Neural cell (in vitro differentiated cells): ENCODE data around the gene FREY1. TPM values are rescaled to one million over a fixed set of nuclear protein-coding genes. Genes with fewer than 3 reads are reported as not detected.

ENCODE experiments used
- H2AFZ ChIP-seq: fragments of 200-600, 300-800 bp; sonication (generic), shearing (Covaris generic); 2 replicates; pipeline ENCODE4 v1.6.0; 2014; ENCODE audit warnings: low read depth, mild to moderate bottlenecking, antibody characterized with exemption, low read length, moderate library complexity
- H3F3A ChIP-seq: fragments of 200-600 bp; shearing (Covaris generic); 2 replicates; pipeline ENCODE4 v1.6.1; 2016; ENCODE audit warnings: mild to moderate bottlenecking, moderate library complexity, mixed read lengths, antibody characterized with exemption, low read length; ENCODE audit not compliant: insufficient read depth, poor library complexity, severe bottlenecking
- H3K27ac ChIP-seq: fragments of 200-600, 300-800 bp; sonication (generic), shearing (Covaris generic); 2 replicates; pipeline ENCODE4 v1.5.1; 2014; ENCODE audit warnings: mild to moderate bottlenecking, low read length, moderate library complexity
- H3K27me3 ChIP-seq: fragments of 300-800, 200-600 bp; sonication (generic), shearing (Covaris generic); 2 replicates; pipeline ENCODE4 v1.6.0; 2014; ENCODE audit warnings: mild to moderate bottlenecking, low read depth, low read length, moderate library complexity; ENCODE audit not compliant: insufficient read depth
- H3K36me3 ChIP-seq: fragments of 300-800, 200-600 bp; sonication (generic), shearing (Covaris generic); 2 replicates; pipeline ENCODE4 v1.5.1; 2014; ENCODE audit warnings: mild to moderate bottlenecking, antibody characterized with exemption, low read length, moderate library complexity; ENCODE audit not compliant: insufficient read depth
- H3K4me2 ChIP-seq: fragments of 300-800, 200-600 bp; sonication (generic), shearing (Covaris generic); 2 replicates; pipeline ENCODE4 v1.6.0; 2014; ENCODE audit warnings: mild to moderate bottlenecking, low read length
- H3K4me3 ChIP-seq: fragments of 300-800, 200-600 bp; sonication (generic), shearing (Covaris generic); 2 replicates; pipeline ENCODE4 v1.5.1; 2014; ENCODE audit warnings: mild to moderate bottlenecking, low read length, moderate library complexity
- H3K79me2 ChIP-seq: fragments of 200-600 bp; shearing (Covaris generic); replicated peaks from 2 replicates; pipeline ENCODE4 v1.6.0; 2014; ENCODE audit warnings: mild to moderate bottlenecking, low read length, moderate library complexity; ENCODE audit not compliant: insufficient read depth
- H3K9ac ChIP-seq: fragments of 300-800, 200-600 bp; sonication (generic), shearing (Covaris generic); 2 replicates; pipeline ENCODE4 v1.6.1; 2016; ENCODE audit warnings: mild to moderate bottlenecking, low read length, mixed read lengths
- H3K9me2 ChIP-seq: fragments of 200-600 bp; shearing (Covaris generic); 2 replicates; pipeline ENCODE4 v1.6.1; 2016; ENCODE audit warnings: mild to moderate bottlenecking, low read length, mixed read lengths; ENCODE audit not compliant: insufficient read depth
- H3K9me3 ChIP-seq: fragments of 200-600, 300-800 bp; sonication (generic), shearing (Covaris generic); 2 replicates; pipeline ENCODE4 v1.6.1; 2016; ENCODE audit warnings: mild to moderate bottlenecking, mixed run types, low read length, moderate library complexity, mixed read lengths
- H4K20me1 ChIP-seq: fragments of 200-600 bp; shearing (Covaris generic); 2 replicates; pipeline ENCODE4 v1.6.1; 2016; ENCODE audit warnings: mild to moderate bottlenecking, mixed run types; ENCODE audit not compliant: insufficient read depth
- EP300 ChIP-seq: fragments of 450-650 bp; conservative IDR thresholded peaks from 2 replicates; pipeline ENCODE4 v1.6.1; 2014; ENCODE audit warnings: antibody characterized with exemption, mild to moderate bottlenecking, moderate library complexity; ENCODE audit not compliant: poor library complexity, severe bottlenecking
- EZH2 ChIP-seq: fragments of 200-600, 300-800 bp; shearing (Covaris generic), sonication (generic); IDR thresholded peaks from 2 replicates; pipeline ENCODE4 v1.6.1; 2014; ENCODE audit warnings: antibody characterized with exemption, low read length, borderline replicate concordance, mild to moderate bottlenecking; ENCODE audit not compliant: insufficient read depth, poor library complexity, severe bottlenecking
- MXI1 ChIP-seq: fragments of 450-650 bp; conservative IDR thresholded peaks from 2 replicates; pipeline ENCODE4 v1.6.1; 2014; ENCODE audit warnings: antibody characterized with exemption, mild to moderate bottlenecking; ENCODE audit not compliant: poor library complexity, severe bottlenecking
- POLR2AphosphoS5 ChIP-seq: IDR thresholded peaks from 2 replicates; pipeline ENCODE4 v1.6.1; 2012
- RAD21 ChIP-seq: fragments of 450-650 bp; conservative IDR thresholded peaks from 2 replicates; pipeline ENCODE4 v1.6.1; 2014; ENCODE audit warnings: antibody characterized with exemption, mild to moderate bottlenecking, moderate library complexity
- SMC3 ChIP-seq: fragments of 450-650 bp; conservative IDR thresholded peaks from 2 replicates; pipeline ENCODE4 v1.6.1; 2014; ENCODE audit warnings: antibody characterized with exemption, mild to moderate bottlenecking, moderate library complexity; ENCODE audit not compliant: poor library complexity
- TAF1 ChIP-seq: IDR thresholded peaks from 2 replicates; pipeline ENCODE4 v1.6.1; 2012; ENCODE audit warnings: low read depth
- polyA plus RNA-seq: library from polyadenylated mRNA; depleted of rRNA; stranded (reverse); fragments of >200 nt; gene quantifications from 2 replicates; pipeline ENCODE4 v1.2.3, GENCODE V29; 2014
- TF ChIP-seq, protein P1 (sequence below): IDR thresholded peaks from 2 replicates; pipeline ENCODE4 v1.6.1; 2012; ENCODE audit warnings: borderline replicate concordance
- TF ChIP-seq, protein P2 (sequence below): fragments of 450-650 bp; IDR thresholded peaks from 2 replicates; pipeline ENCODE4 v1.5.1; 2014; ENCODE audit warnings: antibody characterized with exemption, mild to moderate bottlenecking, moderate library complexity; ENCODE audit not compliant: poor library complexity, severe bottlenecking

The FREY1 gene
- polyA plus RNA-seq, 1 donor from 2014 or later: not detected

DNA sequence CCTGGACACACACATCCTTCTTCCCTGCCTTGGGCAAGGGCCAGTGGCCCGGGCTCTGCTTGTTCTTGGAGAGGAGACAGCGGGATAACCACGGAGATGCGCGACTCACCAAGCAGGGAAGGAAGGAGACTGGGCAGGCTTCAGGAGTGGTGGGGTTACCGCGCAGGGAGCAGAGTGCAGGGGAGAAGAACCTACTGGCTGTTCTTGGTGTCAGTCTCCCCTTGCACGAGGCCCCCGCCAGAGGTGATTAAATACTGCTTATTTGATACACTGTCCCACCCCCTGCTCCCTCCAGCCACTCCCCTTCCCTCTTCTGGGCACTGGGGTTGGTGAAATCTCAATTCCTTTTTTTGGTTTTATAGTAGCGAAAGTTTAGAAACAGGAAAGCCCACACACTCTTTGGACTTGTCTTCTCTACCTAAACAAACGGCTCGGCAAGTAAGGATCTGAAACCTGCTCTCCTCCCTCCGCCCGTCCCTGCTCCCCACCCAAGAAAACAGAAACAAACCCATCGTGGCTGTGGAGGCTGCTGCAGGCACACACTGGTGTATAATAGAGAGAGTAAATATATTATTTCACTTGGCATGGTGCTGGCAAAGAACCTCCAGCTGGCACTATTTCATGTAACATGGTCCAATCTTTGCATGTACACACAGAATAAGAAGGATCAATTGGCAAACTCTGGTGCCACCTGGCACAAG, 26.2 kb upstream of the FREY1 start:
- Histone ChIP-seq H3F3A (no peaks in the 10 kb centered on the region), H4K20me1 (no peaks in the 10 kb centered on the region), H3K9me2 (no peaks in the 10 kb centered on the region), H3K9me3 (no peaks in the 10 kb centered on the region), H3K27ac (no peak overlapping the region), H3K27me3 (no peaks in the 10 kb centered on the region), H3K9ac (no peak overlapping the region), H3K36me3 (peaks cover 11% of the 10 kb centered on the region), H2AFZ (no peak overlapping the region), H3K4me3 (no peak overlapping the region), H3K79me2 (no peaks in the 10 kb centered on the region), H3K4me2 (no peak overlapping the region)
- TF ChIP-seq, protein P1, sequence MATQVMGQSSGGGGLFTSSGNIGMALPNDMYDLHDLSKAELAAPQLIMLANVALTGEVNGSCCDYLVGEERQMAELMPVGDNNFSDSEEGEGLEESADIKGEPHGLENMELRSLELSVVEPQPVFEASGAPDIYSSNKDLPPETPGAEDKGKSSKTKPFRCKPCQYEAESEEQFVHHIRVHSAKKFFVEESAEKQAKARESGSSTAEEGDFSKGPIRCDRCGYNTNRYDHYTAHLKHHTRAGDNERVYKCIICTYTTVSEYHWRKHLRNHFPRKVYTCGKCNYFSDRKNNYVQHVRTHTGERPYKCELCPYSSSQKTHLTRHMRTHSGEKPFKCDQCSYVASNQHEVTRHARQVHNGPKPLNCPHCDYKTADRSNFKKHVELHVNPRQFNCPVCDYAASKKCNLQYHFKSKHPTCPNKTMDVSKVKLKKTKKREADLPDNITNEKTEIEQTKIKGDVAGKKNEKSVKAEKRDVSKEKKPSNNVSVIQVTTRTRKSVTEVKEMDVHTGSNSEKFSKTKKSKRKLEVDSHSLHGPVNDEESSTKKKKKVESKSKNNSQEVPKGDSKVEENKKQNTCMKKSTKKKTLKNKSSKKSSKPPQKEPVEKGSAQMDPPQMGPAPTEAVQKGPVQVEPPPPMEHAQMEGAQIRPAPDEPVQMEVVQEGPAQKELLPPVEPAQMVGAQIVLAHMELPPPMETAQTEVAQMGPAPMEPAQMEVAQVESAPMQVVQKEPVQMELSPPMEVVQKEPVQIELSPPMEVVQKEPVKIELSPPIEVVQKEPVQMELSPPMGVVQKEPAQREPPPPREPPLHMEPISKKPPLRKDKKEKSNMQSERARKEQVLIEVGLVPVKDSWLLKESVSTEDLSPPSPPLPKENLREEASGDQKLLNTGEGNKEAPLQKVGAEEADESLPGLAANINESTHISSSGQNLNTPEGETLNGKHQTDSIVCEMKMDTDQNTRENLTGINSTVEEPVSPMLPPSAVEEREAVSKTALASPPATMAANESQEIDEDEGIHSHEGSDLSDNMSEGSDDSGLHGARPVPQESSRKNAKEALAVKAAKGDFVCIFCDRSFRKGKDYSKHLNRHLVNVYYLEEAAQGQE: no peak
- TF ChIP-seq, protein P2, sequence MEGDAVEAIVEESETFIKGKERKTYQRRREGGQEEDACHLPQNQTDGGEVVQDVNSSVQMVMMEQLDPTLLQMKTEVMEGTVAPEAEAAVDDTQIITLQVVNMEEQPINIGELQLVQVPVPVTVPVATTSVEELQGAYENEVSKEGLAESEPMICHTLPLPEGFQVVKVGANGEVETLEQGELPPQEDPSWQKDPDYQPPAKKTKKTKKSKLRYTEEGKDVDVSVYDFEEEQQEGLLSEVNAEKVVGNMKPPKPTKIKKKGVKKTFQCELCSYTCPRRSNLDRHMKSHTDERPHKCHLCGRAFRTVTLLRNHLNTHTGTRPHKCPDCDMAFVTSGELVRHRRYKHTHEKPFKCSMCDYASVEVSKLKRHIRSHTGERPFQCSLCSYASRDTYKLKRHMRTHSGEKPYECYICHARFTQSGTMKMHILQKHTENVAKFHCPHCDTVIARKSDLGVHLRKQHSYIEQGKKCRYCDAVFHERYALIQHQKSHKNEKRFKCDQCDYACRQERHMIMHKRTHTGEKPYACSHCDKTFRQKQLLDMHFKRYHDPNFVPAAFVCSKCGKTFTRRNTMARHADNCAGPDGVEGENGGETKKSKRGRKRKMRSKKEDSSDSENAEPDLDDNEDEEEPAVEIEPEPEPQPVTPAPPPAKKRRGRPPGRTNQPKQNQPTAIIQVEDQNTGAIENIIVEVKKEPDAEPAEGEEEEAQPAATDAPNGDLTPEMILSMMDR: no peak
- TF ChIP-seq POLR2AphosphoS5 (no peak), EP300 (no peak), SMC3 (no peak), MXI1 (no peak), EZH2 (no peak), RAD21 (no peak), TAF1 (no peak)

DNA sequence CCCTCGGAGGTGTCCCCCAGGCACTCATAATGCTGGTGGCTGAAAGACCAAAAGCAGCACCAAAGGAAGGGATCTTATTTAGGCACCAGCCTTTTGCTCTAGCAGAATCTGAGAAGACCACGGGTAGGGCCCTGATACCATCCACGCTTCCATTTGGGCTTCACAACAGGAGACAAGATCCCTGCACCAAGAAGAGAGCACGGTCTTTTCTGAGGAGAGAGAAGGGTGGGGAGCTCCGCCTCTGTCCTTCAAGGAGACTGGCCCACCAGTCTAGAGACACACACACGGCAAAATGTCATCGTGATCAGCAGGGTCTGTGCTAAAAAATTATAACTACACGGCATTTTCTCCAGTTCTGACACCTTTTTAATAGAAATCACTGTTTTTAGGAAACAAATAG, 25.1 kb upstream of the FREY1 start:
- H3K9me3 ChIP-seq: no peaks in the 10 kb centered on the region
- no peaks in the 10 kb centered on the region for H3F3A ChIP-seq
- no peaks in the 10 kb centered on the region for H4K20me1 ChIP-seq
- H3K27ac ChIP-seq: no peak overlapping the region
- no peak overlapping the region for H2AFZ ChIP-seq
- no peak overlapping the region for H3K4me3 ChIP-seq
- TF ChIP-seq POLR2AphosphoS5: no peak
- no peak for TF ChIP-seq EZH2
- H3K9me2 ChIP-seq: no peaks in the 10 kb centered on the region
- no peaks in the 10 kb centered on the region for H3K27me3 ChIP-seq
- H3K9ac ChIP-seq: no peak overlapping the region
- no peaks in the 10 kb centered on the region for H3K79me2 ChIP-seq
- H3K36me3 ChIP-seq: peaks cover 11% of the 10 kb centered on the region
- H3K4me2 ChIP-seq: no peak overlapping the region
